Heart right ventricle (tissue), 16 donors: ENCODE results near the gene GSTCD. TPM values are rescaled to one million over a fixed set of nuclear protein-coding genes. Genes with fewer than 3 reads are reported as not detected.
"Not testable (repeated sequence)": the region's sequence is repeated elsewhere in the genome, so short reads cannot be mapped to it uniquely, and the experiment has no call there.

Experiments
- ATAC-seq, 8 donors: fragments of 200-7000 bp; cut with Tn5 transposase; one replicate each; pipeline ENCODE4 v1.9.1; 2020; ENCODE audit warnings: mild to moderate bottlenecking in 8 of 8, moderate library complexity in 8 of 8, moderate number of reproducible peaks in 1 of 8
- DNase-seq, 2 donors: peaks; one replicate each; pipeline ENCODE4 v3.0.0-alpha.2; 2020
- H3K27ac ChIP-seq, 10 donors: fragments of 200-600 bp; sonication (generic) in 2 of 10; one replicate each; pipeline versions ENCODE4 v1.5.0 to v1.8.0; 2020 to 2022; ENCODE audit warnings: mild to moderate bottlenecking in 3 of 10
- H3K27me3 ChIP-seq, 7 donors: fragments of 200-600 bp; one replicate each; pipeline ENCODE4 v1.8.0; 2021 to 2022; ENCODE audit warnings: mild to moderate bottlenecking in 2 of 7
- H3K36me3 ChIP-seq, 9 donors: fragments of 200-600 bp; sonication (generic) in 1 of 9; one replicate each; pipeline versions ENCODE4 v1.5.0 to v1.8.0; 2020 to 2022; ENCODE audit warnings: mild to moderate bottlenecking in 2 of 9
- H3K4me1 ChIP-seq, 9 donors: fragments of 200-600 bp; sonication (generic) in 1 of 9; one replicate each; pipeline versions ENCODE4 v1.5.0 to v1.8.0; 2020 to 2022; ENCODE audit warnings: mild to moderate bottlenecking in 4 of 9
- H3K4me3 ChIP-seq, 10 donors: fragments of 200-600 bp; sonication (generic) in 2 of 10; one replicate each; pipeline versions ENCODE4 v1.5.0 to v1.8.0; 2020 to 2022; ENCODE audit warnings: mild to moderate bottlenecking in 7 of 10, moderate library complexity in 2 of 10
- H3K9me3 ChIP-seq, 11 donors: fragments of 200-600 bp in 10 of 11; sonication (generic) in 2 of 11; one replicate each; pipeline versions ENCODE4 v1.5.0 to v1.8.0; 2013 to 2022; ENCODE audit warnings: mild to moderate bottlenecking in 2 of 11, control low read depth in 1 of 11, moderate library complexity in 1 of 11
- WGBS, 2 donors: extraction: QIAGEN DNeasy Blood & Tissue Kit; methylation state at CpG; one replicate each; pipeline ENCODE4 v1.1.7; 2013; ENCODE audit warnings: inconsistent platforms in 1 of 2; 5-methylcytosine and 5-hydroxymethylcytosine counted together
- intact Hi-C, 10 donors: fragments of 100-400 bp; cut with DNase I; formaldehyde crosslinking; loops; one replicate each; pipeline versions ENCODE4 v1.11.1 to v1.14.2; 2022
- polyA plus RNA-seq, 2 donors: library from polyadenylated mRNA; stranded (reverse); fragments of 200-250 nt; gene quantifications; one replicate each; pipeline ENCODE4 v1.2.3, GENCODE V29; 2013
- total RNA-seq, 10 donors: library from RNA; stranded (reverse); fragmentation: NEBNext Ultra II Directional in 3 of 10; extraction: Animal tissue kit (Norgen Biotek cat#: 25700) in 3 of 10; gene quantifications; one replicate each; pipeline versions ENCODE4 v1.2.1 to v1.2.4, GENCODE V29; 2021 to 2023
- TF ChIP-seq, protein P1 (sequence below), 9 donors: fragments of 200-600 bp; sonication (generic) in 2 of 9; IDR thresholded peaks; one replicate each; pipeline versions ENCODE4 v1.5.0 to v1.8.0; 2021 to 2022; ENCODE audit warnings: antibody characterized with exemption in 9 of 9, mild to moderate bottlenecking in 5 of 9, moderate library complexity in 1 of 9
- donor health status: Arrhythmogenic right ventricular cardiomyopathy.
- donor health status: ischemic (EF 13 %, LVEDD 7.1; RV severe dilation, severe dysfunction).
- donor health status: healthy with polysubstance abuse.
- donor health status: DM: no; HTN: yes; CAD: no.
- donor health status: DM: no; HTN: no; CAD: no.
- donor health status: ischemic (EF 25% LVEDD 6.9; RV normal size, moderate dysfunction).
- donor health status: ischemic (EF 25% LVEDD 5.7; RV mildly dilated, moderate dysfunction).
- donor health status: healthy.
- donor health status: DM: yes; HTN: yes; CAD: no.
- donor health status: Ischemic cardiomyopathy.
- donor health status: ischemic (EF 35%, LVEDD 5.7; RV mildly dilated, moderate dysfunction).
- donor health status: nonischemic (EF 11% LVEDD 7.7; RV severe dilation, severe dysfunction).
- donor health status: DM: yes; HTN: yes; CAD: no.
- donor health status: PGD.
- donor health status: ischemic (EF 29% LVEDD 5.4; RV normal size, mild dysfunction).
- donor health status: nonischemic (EF 23%, LVEDD 6.1; RV moderate dilation, normal function).

Gene GSTCD
- total and polyA plus RNA-seq, 12 donors: 0.66 to 5.9 (median 4.3) TPM

DNA sequence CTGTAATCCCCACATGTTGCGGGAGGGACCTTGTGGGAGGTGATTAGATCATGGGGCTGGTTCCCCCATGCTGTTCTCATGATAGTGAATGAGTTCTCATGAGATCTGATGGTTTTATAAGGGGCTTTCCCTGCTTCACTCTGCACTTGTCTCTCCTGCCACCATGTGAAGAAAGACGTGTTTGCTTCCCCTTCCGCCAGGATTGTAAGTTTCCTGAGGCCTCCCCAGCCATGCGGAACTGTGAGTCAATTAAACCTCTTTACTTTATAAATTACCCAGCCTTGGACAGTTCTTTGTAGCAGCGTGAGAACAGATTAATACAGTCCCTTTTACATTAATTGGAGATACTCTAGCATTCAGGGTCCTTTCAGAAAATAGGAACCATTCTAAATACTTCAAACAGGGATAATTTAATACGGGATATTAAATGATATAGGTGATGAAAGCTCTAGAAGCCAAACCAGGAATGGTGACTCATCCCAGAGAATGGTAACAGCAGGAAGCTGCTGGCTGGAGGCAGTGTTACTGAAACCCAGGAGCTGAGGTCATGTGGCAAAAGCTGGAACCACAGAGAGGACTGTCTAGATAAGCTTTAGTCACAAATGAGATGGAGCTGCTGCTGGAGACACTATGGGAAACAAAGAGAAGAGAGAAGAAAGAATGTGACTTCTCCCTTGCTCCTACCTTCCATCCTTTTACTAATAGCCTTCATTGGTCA, 57.3 kb downstream of the GSTCD start:
- Histone ChIP-seq H3K4me3 (no peak overlapping the region), H3K9me3 (peaks cover 0 to 8% (median 0%) of the 10 kb centered on the region in 11 donors), H3K27me3 (no peaks in the 10 kb centered on the region), H3K27ac (no peak overlapping the region), H3K4me1 (peaks cover 0 to 7% (median 0%) of the 10 kb centered on the region in 9 donors), H3K36me3 (no peaks in the 10 kb centered on the region)
- intact Hi-C loops: no loop called here
- peak in 1 of 2 donors; percentile 18 for DNase-seq
- peak in 6 of 8 donors; percentile 65 to 95 (median 88) for ATAC-seq
- TF ChIP-seq, protein P1, sequence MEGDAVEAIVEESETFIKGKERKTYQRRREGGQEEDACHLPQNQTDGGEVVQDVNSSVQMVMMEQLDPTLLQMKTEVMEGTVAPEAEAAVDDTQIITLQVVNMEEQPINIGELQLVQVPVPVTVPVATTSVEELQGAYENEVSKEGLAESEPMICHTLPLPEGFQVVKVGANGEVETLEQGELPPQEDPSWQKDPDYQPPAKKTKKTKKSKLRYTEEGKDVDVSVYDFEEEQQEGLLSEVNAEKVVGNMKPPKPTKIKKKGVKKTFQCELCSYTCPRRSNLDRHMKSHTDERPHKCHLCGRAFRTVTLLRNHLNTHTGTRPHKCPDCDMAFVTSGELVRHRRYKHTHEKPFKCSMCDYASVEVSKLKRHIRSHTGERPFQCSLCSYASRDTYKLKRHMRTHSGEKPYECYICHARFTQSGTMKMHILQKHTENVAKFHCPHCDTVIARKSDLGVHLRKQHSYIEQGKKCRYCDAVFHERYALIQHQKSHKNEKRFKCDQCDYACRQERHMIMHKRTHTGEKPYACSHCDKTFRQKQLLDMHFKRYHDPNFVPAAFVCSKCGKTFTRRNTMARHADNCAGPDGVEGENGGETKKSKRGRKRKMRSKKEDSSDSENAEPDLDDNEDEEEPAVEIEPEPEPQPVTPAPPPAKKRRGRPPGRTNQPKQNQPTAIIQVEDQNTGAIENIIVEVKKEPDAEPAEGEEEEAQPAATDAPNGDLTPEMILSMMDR (IDR thresholded peaks at IDR 0.05): no peak
- WGBS, 2 donors: 79 to 84% methylated on average over 6 of the region's 6 CpGs

DNA sequence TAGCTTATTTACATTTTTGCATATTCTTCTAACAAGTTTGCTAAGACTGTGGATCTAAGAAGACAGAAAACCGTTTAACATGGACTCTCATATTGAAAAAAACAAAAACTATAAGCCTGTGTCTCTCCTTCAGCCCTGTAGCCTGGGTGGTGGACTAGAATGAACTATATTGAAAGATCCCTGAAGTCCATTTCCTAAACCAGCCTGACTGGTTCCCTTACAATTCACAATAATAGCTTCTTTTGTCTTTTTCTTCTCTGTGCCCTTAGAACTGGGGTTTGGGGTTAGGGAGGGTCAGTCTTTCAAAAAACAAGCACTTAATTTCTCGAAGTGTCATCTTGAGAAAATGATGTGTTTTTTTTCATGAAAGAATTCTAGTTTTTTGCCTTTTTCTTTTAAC, 59.0 kb downstream of the GSTCD start:
- H3K4me1 ChIP-seq: peaks cover 0 to 7% (median 0%) of the 10 kb centered on the region in 9 donors
- WGBS, 2 donors: 91 to 93% methylated on average over 2 of the region's 2 CpGs
- intact Hi-C loops: no loop called here
- H3K4me3 ChIP-seq: no peak overlapping the region
- no peaks in the 10 kb centered on the region for H3K36me3 ChIP-seq
- TF ChIP-seq, protein P1 (IDR thresholded peaks at IDR 0.05): no peak
- no peak overlapping the region for H3K27ac ChIP-seq
- ATAC-seq (no peak), DNase-seq (no peak)
- no peaks in the 10 kb centered on the region for H3K27me3 ChIP-seq
- peaks cover 0 to 22% (median 0%) of the 10 kb centered on the region in 11 donors for H3K9me3 ChIP-seq

- DNase-seq, intact Hi-C loops, H3K27ac ChIP-seq, H3K36me3 ChIP-seq, H3K4me3 ChIP-seq, ATAC-seq, H3K4me1 ChIP-seq, H3K27me3 ChIP-seq: not testable (repeated sequence)
- peaks cover 0 to 36% (median 4%) of the 10 kb centered on the region in 11 donors for H3K9me3 ChIP-seq
Observed at GRCh38 chr4:105770524-105770923, 61.9 kb downstream of the GSTCD start.

GRCh38 chr4:105772065-105772464, 63.5 kb downstream of the GSTCD start:
- ATAC-seq, H3K4me3 ChIP-seq, DNase-seq, H3K4me1 ChIP-seq, H3K27me3 ChIP-seq, intact Hi-C loops, H3K27ac ChIP-seq, H3K36me3 ChIP-seq: not testable (repeated sequence)
- peaks cover 0 to 36% (median 4%) of the 10 kb centered on the region in 11 donors for H3K9me3 ChIP-seq

DNA sequence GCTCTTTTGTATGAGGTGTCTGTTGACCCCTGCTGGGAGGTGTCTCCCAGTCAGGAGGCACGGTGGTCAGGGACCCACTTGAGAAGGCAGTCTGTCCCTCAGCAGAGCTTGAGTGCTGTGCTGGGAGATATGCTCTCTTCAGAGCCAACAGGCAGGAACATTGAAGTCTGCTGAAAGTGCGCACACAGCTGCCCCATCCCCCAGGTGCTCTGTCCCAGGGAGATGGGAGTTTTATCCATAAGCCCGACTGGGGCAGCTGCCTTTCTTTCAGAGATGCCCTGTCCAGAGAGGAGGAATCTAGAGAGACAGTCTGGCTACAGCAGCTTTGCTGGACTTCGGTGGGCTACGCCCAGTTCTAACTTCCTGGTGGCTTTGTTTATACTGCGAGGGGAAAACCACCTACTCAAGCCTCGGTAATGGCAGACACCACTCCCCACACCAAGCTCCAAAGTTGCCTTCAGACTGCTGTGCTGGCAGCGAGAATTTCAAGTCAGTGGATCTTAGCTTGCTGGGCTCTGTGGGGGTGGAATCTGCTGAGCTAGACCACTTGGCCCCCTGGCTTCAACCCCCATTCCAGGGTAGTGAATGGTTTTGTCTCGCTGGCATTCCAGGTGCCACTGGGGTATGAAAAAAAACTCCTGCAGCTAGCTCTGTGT, 67.3 kb downstream of the GSTCD start:
- peaks cover 0 to 29% (median 4%) of the 10 kb centered on the region in 11 donors for H3K9me3 ChIP-seq
- H3K27me3 ChIP-seq, H3K4me3 ChIP-seq, ATAC-seq, H3K27ac ChIP-seq, intact Hi-C loops, H3K36me3 ChIP-seq, DNase-seq, H3K4me1 ChIP-seq: not testable (repeated sequence)
- 84 to 91% methylated on average over 9 of the region's 9 CpGs for WGBS, 2 donors

GRCh38 chr4:105780176-105780575, 71.6 kb downstream of the GSTCD start:
- Histone ChIP-seq H3K9me3 (no peaks in the 10 kb centered on the region), H3K27ac (no peak overlapping the region), H3K4me3 (no peak overlapping the region), H3K27me3 (no peaks in the 10 kb centered on the region), H3K36me3 (no peaks in the 10 kb centered on the region), H3K4me1 (peaks cover 0 to 11% (median 0%) of the 10 kb centered on the region in 9 donors)
- ATAC-seq: no peak
- DNase-seq: no peak
- 67 to 74% methylated on average over 2 of the region's 2 CpGs for WGBS, 2 donors
- intact Hi-C loops: loop anchor here in 1 of 10 donors (10.0 kb wide), 1 partner anchor 95 kb away; no protein-coding TSS in a partner anchor
- TF ChIP-seq, protein P1 (IDR thresholded peaks at IDR 0.05): no peak
